Measurements from ENCODE around the gene ADAMTS2.
A peak's percentile ranks its signal among the peaks of the same experiment; 100 is the strongest.

The ADAMTS2 gene

DNA sequence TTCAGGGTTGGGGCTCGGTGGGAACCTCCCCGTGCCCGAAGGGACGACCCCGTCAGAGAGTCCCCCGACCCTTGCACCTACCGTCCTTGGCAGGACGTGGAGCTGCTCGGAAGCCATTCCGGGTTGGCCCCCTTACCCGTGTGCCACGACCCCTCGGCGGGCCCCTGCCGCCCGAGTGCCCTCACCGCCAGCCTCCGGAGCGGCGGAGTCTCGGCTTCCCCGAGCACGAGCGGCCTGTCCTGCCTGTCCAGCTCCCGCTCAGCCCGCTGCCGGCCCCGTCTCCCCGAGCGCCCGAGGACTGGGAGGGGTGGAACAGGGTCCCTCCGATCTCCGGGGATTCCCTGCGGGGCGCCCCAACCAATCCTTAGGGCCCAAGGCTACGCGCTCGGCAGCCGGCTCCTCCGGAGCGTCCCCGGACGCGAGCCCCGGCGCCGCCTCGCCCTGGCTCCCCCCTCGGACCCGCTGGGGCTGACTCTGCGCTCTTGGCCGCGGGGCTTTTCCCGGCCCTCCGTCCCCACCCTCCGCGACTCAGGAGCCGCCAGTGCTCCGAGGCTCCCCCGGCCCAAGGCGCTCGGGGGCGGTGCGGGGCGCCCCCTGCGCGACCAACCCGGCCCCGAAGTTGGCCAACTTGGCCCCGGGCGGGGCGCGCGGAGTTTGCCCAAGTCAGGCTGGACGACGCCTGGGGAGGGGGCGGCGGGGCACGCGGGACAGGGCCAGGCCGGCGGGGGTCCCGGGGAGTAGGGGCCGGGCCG is 654 bp downstream of the ADAMTS2 start:
- Histone ChIP-seq H2BK12ac (ENCODE audit: low read length in 2 of 2) (peak overlapping the region in 1 of 2 experiments; percentile 60), H3K4me1 (ENCODE audit: control insufficient read depth, insufficient read depth, low read depth, low read length) (peaks cover 17% of the 10 kb centered on the region)

DNA sequence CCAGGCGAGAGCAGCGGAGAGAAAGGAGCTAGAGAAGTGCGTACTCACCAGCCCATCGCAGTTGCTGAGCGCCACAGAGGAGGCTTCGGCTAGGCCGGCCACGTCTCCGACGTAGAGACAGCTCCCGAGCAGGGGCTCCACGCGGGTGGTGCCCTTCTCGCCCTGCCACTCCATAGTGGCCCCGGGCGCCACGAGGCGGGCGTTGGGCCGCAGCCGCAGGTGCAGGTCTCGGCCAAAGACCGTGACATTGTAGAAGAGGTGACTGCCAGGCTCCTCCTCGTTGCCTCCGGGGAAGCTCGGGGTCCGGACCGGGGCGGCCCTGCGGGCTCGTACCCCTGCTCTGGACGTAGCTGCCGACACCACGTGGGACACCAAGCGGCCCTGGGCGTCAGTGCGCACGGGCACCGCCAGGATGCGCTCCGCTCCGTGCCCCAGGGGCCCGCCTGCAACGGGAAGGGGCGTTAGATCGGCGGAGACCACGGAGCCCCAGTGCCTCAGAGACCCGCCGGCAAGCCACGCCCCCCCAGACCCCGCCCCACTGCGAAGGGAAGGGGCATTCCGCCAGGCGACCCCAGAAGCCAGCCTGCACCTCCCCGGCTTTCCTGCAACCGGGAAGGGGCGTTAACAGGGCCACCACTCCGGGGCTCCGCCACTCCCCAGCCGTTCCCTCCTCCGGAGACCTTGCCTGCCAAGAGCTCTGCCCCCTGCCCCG is 1.4 kb downstream of the ADAMTS2 start:
- Histone ChIP-seq H3K27ac (ENCODE audit: low read length, poor library complexity, severe bottlenecking) (no peak overlapping the region), H2BK12ac (ENCODE audit: low read length in 2 of 2) (peak overlapping the region in 1 of 2 experiments; percentile 29), H3K27me3 (ENCODE audit: control insufficient read depth in 1 of 2, insufficient read depth in 1 of 2, low read length in 2 of 2) (peaks cover 0 to 52% of the 10 kb centered on the region in 2 experiments), H3K18ac (ENCODE audit: low read depth in 1 of 2, low read length in 2 of 2) (peak overlapping the region; percentile 59 to 94), H3K9me3 (ENCODE audit: control insufficient read depth, low read length) (no peaks in the 10 kb centered on the region), H2BK15ac (ENCODE audit: low read depth, poor library complexity, severe bottlenecking) (peak overlapping the region; percentile 91), H4K8ac (ENCODE audit: low read length) (peak overlapping the region; percentile 70), H3K4ac (ENCODE audit: low read depth in 1 of 2, low read length in 2 of 2) (peak overlapping the region; percentile 29 to 98), H3K4me1 (ENCODE audit: control insufficient read depth, insufficient read depth, low read depth, low read length) (peaks cover 17% of the 10 kb centered on the region), H4K91ac (ENCODE audit: low read length) (peak overlapping the region; percentile 59), H2AFZ (ENCODE audit: low read depth, low read length) (peak overlapping the region; percentile 32), H3K4me2 (ENCODE audit: low read length, poor library complexity, severe bottlenecking) (peak overlapping the region; percentile 86), H3K14ac (ENCODE audit: low read length in 2 of 2) (peak overlapping the region; percentile 5 to 23), H2AK5ac (ENCODE audit: low read length, severe bottlenecking) (no peak overlapping the region), H3K23ac (ENCODE audit: low read length in 2 of 2) (no peak overlapping the region), H3K36me3 (ENCODE audit: control insufficient read depth in 1 of 2, insufficient read depth in 2 of 2, low read depth in 1 of 2, low read length in 2 of 2) (peaks cover 0 to 14% of the 10 kb centered on the region in 2 experiments), H3K9ac (ENCODE audit: low read length) (peak overlapping the region; percentile 91), H2BK120ac (ENCODE audit: low read depth, low read length) (no peak overlapping the region), H2BK5ac (ENCODE audit: low read depth, low read length, poor library complexity, severe bottlenecking) (no peak overlapping the region), H3K79me1 (replicated peaks; ENCODE audit: low read length, poor library complexity, severe bottlenecking) (no peaks in the 10 kb centered on the region), H3K4me3 (ENCODE audit: insufficient read depth in 1 of 2, low read depth in 1 of 2, low read length in 2 of 2) (peak overlapping the region in 1 of 2 experiments; percentile 90)
- peak; percentile 73 for DNase-seq
- 3% methylated on average over 63 of the region's 63 CpGs for WGBS

More for the DNA sequence above, 654 bp downstream of the ADAMTS2 start:
- peak overlapping the region; percentile 32 for H2AFZ ChIP-seq (ENCODE audit: low read depth, low read length)
- WGBS: 2% methylated on average over 78 of the region's 85 CpGs
- peak overlapping the region; percentile 52 for H2BK120ac ChIP-seq (ENCODE audit: low read depth, low read length)
- H2BK15ac ChIP-seq (ENCODE audit: low read depth, poor library complexity, severe bottlenecking): peak overlapping the region; percentile 91
- peak overlapping the region; percentile 59 to 94 for H3K18ac ChIP-seq (ENCODE audit: low read depth in 1 of 2, low read length in 2 of 2)
- H3K14ac ChIP-seq (ENCODE audit: low read length in 2 of 2): peak overlapping the region; percentile 6 to 23
- peak overlapping the region; percentile 29 to 98 for H3K4ac ChIP-seq (ENCODE audit: low read depth in 1 of 2, low read length in 2 of 2)
- H3K23ac ChIP-seq (ENCODE audit: low read length in 2 of 2): no peak overlapping the region
- peak overlapping the region; percentile 59 for H4K91ac ChIP-seq (ENCODE audit: low read length)
- H3K4me2 ChIP-seq (ENCODE audit: low read length, poor library complexity, severe bottlenecking): peak overlapping the region; percentile 86
- H3K9ac ChIP-seq (ENCODE audit: low read length): peak overlapping the region; percentile 91
- no peak overlapping the region for H3K27ac ChIP-seq (ENCODE audit: low read length, poor library complexity, severe bottlenecking)
- H2AK5ac ChIP-seq (ENCODE audit: low read length, severe bottlenecking): no peak overlapping the region
- H3K36me3 ChIP-seq (ENCODE audit: control insufficient read depth in 1 of 2, insufficient read depth in 2 of 2, low read depth in 1 of 2, low read length in 2 of 2): peaks cover 0 to 13% of the 10 kb centered on the region in 2 experiments
- no peaks in the 10 kb centered on the region for H3K79me1 ChIP-seq (replicated peaks; ENCODE audit: low read length, poor library complexity, severe bottlenecking)
- peak overlapping the region; percentile 70 for H4K8ac ChIP-seq (ENCODE audit: low read length)
- H3K4me3 ChIP-seq (ENCODE audit: insufficient read depth in 1 of 2, low read depth in 1 of 2, low read length in 2 of 2): peak overlapping the region; percentile 54 to 90
- no peaks in the 10 kb centered on the region for H3K9me3 ChIP-seq (ENCODE audit: control insufficient read depth, low read length)
- peaks cover 4 to 52% of the 10 kb centered on the region in 2 experiments for H3K27me3 ChIP-seq (ENCODE audit: control insufficient read depth in 1 of 2, insufficient read depth in 1 of 2, low read length in 2 of 2)
- peak; percentile 48 for DNase-seq
- no peak overlapping the region for H2BK5ac ChIP-seq (ENCODE audit: low read depth, low read length, poor library complexity, severe bottlenecking)

DNA sequence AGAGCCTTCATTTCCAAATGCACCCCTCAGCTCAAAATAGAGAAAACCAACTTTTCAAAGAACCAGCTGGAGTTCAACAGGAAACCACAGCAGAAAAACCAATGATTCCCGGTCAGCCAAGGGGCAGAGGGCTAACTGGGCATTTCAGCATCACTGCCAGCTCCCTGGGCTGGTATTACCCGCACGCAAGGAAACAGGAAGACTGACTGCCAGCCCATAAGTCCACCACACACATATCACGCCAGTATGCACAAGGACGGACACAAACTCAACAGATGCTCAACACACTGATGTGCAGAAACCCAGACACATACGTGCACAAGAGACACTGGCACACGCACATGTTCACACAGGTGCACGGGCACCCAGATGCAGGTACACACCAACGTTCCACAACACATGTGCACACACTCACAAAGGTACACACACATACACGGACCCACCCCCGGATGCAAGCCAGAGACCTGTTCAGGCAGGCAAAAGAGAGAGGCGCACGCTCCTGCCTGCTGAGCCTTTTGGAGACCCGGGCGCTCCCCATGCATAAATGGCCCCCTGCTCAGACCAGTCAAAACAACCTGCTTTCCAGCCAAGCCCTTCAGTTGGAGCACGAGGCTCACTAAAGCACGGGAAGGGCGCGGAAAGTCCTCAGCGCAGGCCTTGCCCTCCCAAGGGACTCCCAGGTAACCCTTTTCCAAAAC is 2.1 kb downstream of the ADAMTS2 start:
- H2BK12ac ChIP-seq (ENCODE audit: low read length in 2 of 2): no peak overlapping the region
- H3K79me1 ChIP-seq (replicated peaks; ENCODE audit: low read length, poor library complexity, severe bottlenecking): no peaks in the 10 kb centered on the region
- no peak overlapping the region for H3K18ac ChIP-seq (ENCODE audit: low read depth in 1 of 2, low read length in 2 of 2)
- peak; percentile 18 for DNase-seq
- peaks cover 0 to 52% of the 10 kb centered on the region in 2 experiments for H3K27me3 ChIP-seq (ENCODE audit: control insufficient read depth in 1 of 2, insufficient read depth in 1 of 2, low read length in 2 of 2)
- H3K27ac ChIP-seq (ENCODE audit: low read length, poor library complexity, severe bottlenecking): no peak overlapping the region
- peak overlapping the region in 1 of 2 experiments; percentile 73 for H3K14ac ChIP-seq (ENCODE audit: low read length in 2 of 2)
- peak overlapping the region; percentile 91 for H3K9ac ChIP-seq (ENCODE audit: low read length)
- H2AK5ac ChIP-seq (ENCODE audit: low read length, severe bottlenecking): no peak overlapping the region
- no peak overlapping the region for H2BK15ac ChIP-seq (ENCODE audit: low read depth, poor library complexity, severe bottlenecking)
- H3K23ac ChIP-seq (ENCODE audit: low read length in 2 of 2): no peak overlapping the region
- 42% methylated on average over 20 of the region's 20 CpGs for WGBS
- no peak overlapping the region for H2BK5ac ChIP-seq (ENCODE audit: low read depth, low read length, poor library complexity, severe bottlenecking)
- no peaks in the 10 kb centered on the region for H3K9me3 ChIP-seq (ENCODE audit: control insufficient read depth, low read length)
- H2AFZ ChIP-seq (ENCODE audit: low read depth, low read length): no peak overlapping the region
- H2BK120ac ChIP-seq (ENCODE audit: low read depth, low read length): no peak overlapping the region
- H4K91ac ChIP-seq (ENCODE audit: low read length): peak overlapping the region; percentile 58
- peak overlapping the region in 1 of 2 experiments; percentile 90 for H3K4me3 ChIP-seq (ENCODE audit: insufficient read depth in 1 of 2, low read depth in 1 of 2, low read length in 2 of 2)
- H4K8ac ChIP-seq (ENCODE audit: low read length): no peak overlapping the region
- peaks cover 17% of the 10 kb centered on the region for H3K4me1 ChIP-seq (ENCODE audit: control insufficient read depth, insufficient read depth, low read depth, low read length)
- no peak overlapping the region for H3K4ac ChIP-seq (ENCODE audit: low read depth in 1 of 2, low read length in 2 of 2)
- peaks cover 0 to 14% of the 10 kb centered on the region in 2 experiments for H3K36me3 ChIP-seq (ENCODE audit: control insufficient read depth in 1 of 2, insufficient read depth in 2 of 2, low read depth in 1 of 2, low read length in 2 of 2)
- no peak overlapping the region for H3K4me2 ChIP-seq (ENCODE audit: low read length, poor library complexity, severe bottlenecking)
